HepG2 (cell line): ENCODE results near the gene PRKCSH. TPM values are rescaled to one million over a fixed set of nuclear protein-coding genes. Genes with fewer than 3 reads are reported as not detected.
A peak's percentile ranks its signal among the peaks of the same experiment; 100 is the strongest.

Source experiments
- ARNT ChIP-seq: fragments of 450-650 bp; IDR thresholded peaks from 2 replicates; pipeline ENCODE4 v1.6.1; 2017
- BCL6 ChIP-seq: IDR thresholded peaks from 2 replicates; pipeline ENCODE4 v1.6.1; 2016; ENCODE audit warnings: missing genetic modification reagents, missing compliant biosample characterization
- BORCS8-MEF2B ChIP-seq: sonication (generic); formaldehyde crosslinking; IDR thresholded peaks from 2 replicates; pipeline ENCODE4 v1.8.0; 2022; ENCODE audit warnings: mild to moderate bottlenecking, missing genetic modification reagents
- DR1 ChIP-seq: sonication (generic); formaldehyde crosslinking; IDR thresholded peaks from 2 replicates; pipeline ENCODE4 v1.8.0; 2021; ENCODE audit warnings: mild to moderate bottlenecking, missing genetic modification reagents, inconsistent platforms
- ETV6 ChIP-seq: sonication (generic); formaldehyde crosslinking; conservative IDR thresholded peaks from 2 replicates; pipeline ENCODE4 v1.4.0; 2020; ENCODE audit warnings: missing genetic modification reagents
- GABPA ChIP-seq, 2 experiments: IDR thresholded peaks; 2 replicates each; pipeline ENCODE4 v1.6.1; 2011 to 2016; ENCODE audit warnings: low read depth in 2 of 2, low read length in 1 of 2, missing biosample characterization in 1 of 2, missing genetic modification characterization in 1 of 2
- NR3C1 ChIP-seq: sonication (generic); formaldehyde crosslinking; IDR thresholded peaks from 2 replicates; pipeline ENCODE4 v1.4.0; 2020; ENCODE audit warnings: missing genetic modification reagents
- RNF2 ChIP-seq: fragments of 450-650 bp; conservative IDR thresholded peaks from 2 replicates; pipeline ENCODE4 v1.6.1; 2016; ENCODE audit warnings: low read depth
- SOX5 ChIP-seq: IDR thresholded peaks from 2 replicates; pipeline ENCODE4 v1.6.1; 2016; ENCODE audit warnings: borderline replicate concordance
- SSRP1 ChIP-seq: IDR thresholded peaks from 2 replicates; pipeline ENCODE4 v1.6.1; 2016; ENCODE audit warnings: control low read depth
- ZBTB21 ChIP-seq: sonication (generic); formaldehyde crosslinking; IDR thresholded peaks from 2 replicates; pipeline ENCODE4 v1.4.0; 2020; ENCODE audit warnings: missing genetic modification reagents
- ZEB1 ChIP-seq: IDR thresholded peaks from 2 replicates; pipeline ENCODE4 v1.6.1; 2012; ENCODE audit warnings: mild to moderate bottlenecking, low read depth, inconsistent platforms; ENCODE audit not compliant: insufficient replicate concordance
- ZNF121 ChIP-seq: sonication (generic); formaldehyde crosslinking; IDR thresholded peaks from 2 replicates; pipeline ENCODE4 v1.5.0; 2020; ENCODE audit warnings: mild to moderate bottlenecking, missing genetic modification reagents
- ZNF24 ChIP-seq: fragments of 450-650 bp; IDR thresholded peaks from 2 replicates; pipeline ENCODE4 v1.6.1; 2017; ENCODE audit warnings: antibody characterized with exemption, mild to moderate bottlenecking
- ZNF292 ChIP-seq: sonication (generic); formaldehyde crosslinking; IDR thresholded peaks from 2 replicates; pipeline ENCODE4 v1.8.1; 2022; ENCODE audit warnings: mild to moderate bottlenecking, low read depth, missing genetic modification reagents, borderline replicate concordance
- ZNF446 ChIP-seq: sonication (generic); formaldehyde crosslinking; IDR thresholded peaks from 2 replicates; pipeline ENCODE4 v1.5.0; 2020; ENCODE audit warnings: mild to moderate bottlenecking, missing genetic modification reagents
- ZNF598 ChIP-seq: sonication (generic); formaldehyde crosslinking; IDR thresholded peaks from 2 replicates; pipeline ENCODE4 v1.5.1; 2020; ENCODE audit warnings: mild to moderate bottlenecking, missing genetic modification reagents, borderline replicate concordance
- ZSCAN9 ChIP-seq: IDR thresholded peaks from 2 replicates; pipeline ENCODE4 v1.6.1; 2016; ENCODE audit warnings: borderline replicate concordance
- polyA plus RNA-seq, 8 experiments: library from polyadenylated mRNA; depleted of rRNA in 3 of 8; stranded (reverse) in 7 of 8; unstranded in 1 of 8; fragments of >200 nt; fragmentation: Illumina TruSeq in 4 of 8; extraction: Trizol in 4 of 8; gene quantifications; 2 replicates each; pipeline versions ENCODE4 v1.2.1 to v1.2.3, GENCODE V29; 2011 to 2016; ENCODE audit warnings: low read depth in 4 of 8, missing spikeins in 1 of 8, mixed read lengths in 1 of 8; ENCODE audit not compliant: insufficient read depth in 1 of 8
- total RNA-seq, 5 experiments: library from RNA; depleted of rRNA; stranded (reverse); fragments of >200 nt; fragmentation: Illumina TruSeq; extraction: Trizol; gene quantifications; 2 replicates each; pipeline ENCODE4 v1.2.3, GENCODE V29; 2016; ENCODE audit warnings: low read depth in 1 of 5
- TF ChIP-seq, protein P1 (sequence below): sonication (generic); formaldehyde crosslinking; IDR thresholded peaks from 2 replicates; pipeline ENCODE4 v1.5.0; 2020; ENCODE audit warnings: missing genetic modification reagents
- TF ChIP-seq, protein P2 (sequence below): sonication (generic); formaldehyde crosslinking; IDR thresholded peaks from 2 replicates; pipeline ENCODE4 v1.4.0; 2020; ENCODE audit warnings: low read depth, mild to moderate bottlenecking, missing genetic modification reagents
- TF ChIP-seq, protein P3 (sequence below): sonication (generic); formaldehyde crosslinking; IDR thresholded peaks from 2 replicates; pipeline ENCODE4 v1.5.0; 2020; ENCODE audit warnings: missing genetic modification reagents
- TF ChIP-seq, protein P4 (sequence below): sonication (generic); formaldehyde crosslinking; IDR thresholded peaks from 2 replicates; pipeline ENCODE4 v1.4.0; 2020; ENCODE audit warnings: missing genetic modification reagents; ENCODE audit errors: not compliant biosample characterization
- TF ChIP-seq, protein P5 (sequence below): sonication (generic); formaldehyde crosslinking; IDR thresholded peaks from 2 replicates; pipeline ENCODE4 v1.4.0; 2020; ENCODE audit warnings: mild to moderate bottlenecking, missing genetic modification reagents

Gene PRKCSH
- total and polyA plus RNA-seq, 2 of the 13 experiments (the other 11 are each of a cell fraction or from before 2014, with no cell fraction given) = 85.1 to 125 TPM

DNA sequence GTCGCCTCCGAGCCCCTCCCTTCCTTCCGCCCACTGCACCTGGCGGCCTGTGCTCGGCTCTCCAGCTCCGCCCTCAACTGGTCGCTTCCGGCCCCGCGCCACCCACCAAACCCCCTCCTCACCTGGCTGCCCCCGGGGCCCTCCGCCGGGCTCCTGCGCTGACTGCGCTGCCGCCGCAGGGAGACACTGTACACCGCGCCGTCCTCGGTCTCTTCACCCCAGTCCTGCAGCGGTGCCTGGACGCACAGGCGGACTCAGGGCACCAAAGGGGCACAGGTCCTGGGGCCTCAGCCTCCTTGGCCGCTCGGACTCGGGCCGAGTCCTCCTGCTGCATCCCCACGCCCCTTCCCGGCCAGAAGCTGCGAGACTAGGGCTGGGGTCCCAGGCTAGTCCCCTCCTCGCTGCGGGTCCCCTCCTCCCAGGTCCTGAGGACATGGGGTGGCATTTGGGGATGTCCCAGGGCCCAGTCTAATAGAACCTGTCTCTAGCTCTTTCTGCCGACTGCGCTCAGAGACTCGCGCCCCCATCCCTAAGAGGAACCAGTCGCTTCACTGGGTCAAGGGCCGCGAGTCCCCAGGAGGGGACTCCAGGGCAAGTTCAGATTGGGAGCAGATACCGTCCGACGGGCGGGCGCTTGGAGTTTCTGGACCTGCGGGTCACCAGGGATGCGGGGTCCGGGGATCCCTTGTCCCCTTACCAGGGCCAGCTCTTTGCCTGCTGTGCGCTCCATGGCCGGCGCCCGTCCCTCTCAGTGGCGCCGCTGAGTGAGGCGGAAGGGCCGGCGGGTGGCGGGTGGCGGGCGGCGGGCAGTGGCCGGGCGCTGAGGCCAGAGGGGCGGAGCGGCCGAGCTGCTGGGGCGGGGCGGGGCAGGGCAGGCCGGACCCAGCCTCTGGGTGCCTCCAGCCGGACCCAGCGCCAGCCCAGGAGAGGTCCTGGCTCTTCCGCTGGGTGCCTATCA, 16.6 kb upstream of the PRKCSH start, which contains the start of gene RGL3 (continued):
- TF ChIP-seq, protein P1, sequence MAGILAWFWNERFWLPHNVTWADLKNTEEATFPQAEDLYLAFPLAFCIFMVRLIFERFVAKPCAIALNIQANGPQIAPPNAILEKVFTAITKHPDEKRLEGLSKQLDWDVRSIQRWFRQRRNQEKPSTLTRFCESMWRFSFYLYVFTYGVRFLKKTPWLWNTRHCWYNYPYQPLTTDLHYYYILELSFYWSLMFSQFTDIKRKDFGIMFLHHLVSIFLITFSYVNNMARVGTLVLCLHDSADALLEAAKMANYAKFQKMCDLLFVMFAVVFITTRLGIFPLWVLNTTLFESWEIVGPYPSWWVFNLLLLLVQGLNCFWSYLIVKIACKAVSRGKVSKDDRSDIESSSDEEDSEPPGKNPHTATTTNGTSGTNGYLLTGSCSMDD = no peak
- TF ChIP-seq, protein P2, sequence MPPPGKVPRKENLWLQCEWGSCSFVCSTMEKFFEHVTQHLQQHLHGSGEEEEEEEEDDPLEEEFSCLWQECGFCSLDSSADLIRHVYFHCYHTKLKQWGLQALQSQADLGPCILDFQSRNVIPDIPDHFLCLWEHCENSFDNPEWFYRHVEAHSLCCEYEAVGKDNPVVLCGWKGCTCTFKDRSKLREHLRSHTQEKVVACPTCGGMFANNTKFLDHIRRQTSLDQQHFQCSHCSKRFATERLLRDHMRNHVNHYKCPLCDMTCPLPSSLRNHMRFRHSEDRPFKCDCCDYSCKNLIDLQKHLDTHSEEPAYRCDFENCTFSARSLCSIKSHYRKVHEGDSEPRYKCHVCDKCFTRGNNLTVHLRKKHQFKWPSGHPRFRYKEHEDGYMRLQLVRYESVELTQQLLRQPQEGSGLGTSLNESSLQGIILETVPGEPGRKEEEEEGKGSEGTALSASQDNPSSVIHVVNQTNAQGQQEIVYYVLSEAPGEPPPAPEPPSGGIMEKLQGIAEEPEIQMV = no peak
- TF ChIP-seq RNF2 = no peak
- peak; percentile 52; the same call in 1 of the 2 replicates for TF ChIP-seq ZNF121 (CRISPR knock-in tag)
- 0 out of 2 replicates have a peak, but pooled peaks have one; percentile 59 for TF ChIP-seq ZNF598
- TF ChIP-seq BCL6 (CRISPR knock-in tag) = 0 out of 2 replicates have a peak, but pooled peaks have one; percentile 3
- TF ChIP-seq DR1 (CRISPR knock-in tag) = no peak
- TF ChIP-seq BORCS8-MEF2B (CRISPR knock-in tag) = no peak
- no peak for TF ChIP-seq ZNF292 (CRISPR knock-in tag)
- TF ChIP-seq SSRP1 (CRISPR knock-in tag) = no peak
- TF ChIP-seq GABPA (IDR thresholded peaks at IDR 0.05; ENCODE audit: low read depth, low read length) = peak; percentile 27
- TF ChIP-seq GABPA (CRISPR knock-in tag; IDR thresholded peaks at IDR 0.05; ENCODE audit: low read depth) = peak; percentile 51; the same call in 1 of the 2 replicates
- no peak for TF ChIP-seq SOX5 (CRISPR knock-in tag)
- no peak for TF ChIP-seq NR3C1
- TF ChIP-seq ZNF24 = no peak
- TF ChIP-seq ZEB1 = no peak
- TF ChIP-seq ZBTB21 = no peak
- TF ChIP-seq, protein P3, sequence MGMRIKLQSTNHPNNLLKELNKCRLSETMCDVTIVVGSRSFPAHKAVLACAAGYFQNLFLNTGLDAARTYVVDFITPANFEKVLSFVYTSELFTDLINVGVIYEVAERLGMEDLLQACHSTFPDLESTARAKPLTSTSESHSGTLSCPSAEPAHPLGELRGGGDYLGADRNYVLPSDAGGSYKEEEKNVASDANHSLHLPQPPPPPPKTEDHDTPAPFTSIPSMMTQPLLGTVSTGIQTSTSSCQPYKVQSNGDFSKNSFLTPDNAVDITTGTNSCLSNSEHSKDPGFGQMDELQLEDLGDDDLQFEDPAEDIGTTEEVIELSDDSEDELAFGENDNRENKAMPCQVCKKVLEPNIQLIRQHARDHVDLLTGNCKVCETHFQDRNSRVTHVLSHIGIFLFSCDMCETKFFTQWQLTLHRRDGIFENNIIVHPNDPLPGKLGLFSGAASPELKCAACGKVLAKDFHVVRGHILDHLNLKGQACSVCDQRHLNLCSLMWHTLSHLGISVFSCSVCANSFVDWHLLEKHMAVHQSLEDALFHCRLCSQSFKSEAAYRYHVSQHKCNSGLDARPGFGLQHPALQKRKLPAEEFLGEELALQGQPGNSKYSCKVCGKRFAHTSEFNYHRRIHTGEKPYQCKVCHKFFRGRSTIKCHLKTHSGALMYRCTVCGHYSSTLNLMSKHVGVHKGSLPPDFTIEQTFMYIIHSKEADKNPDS (CRISPR knock-in tag) = no peak
- TF ChIP-seq, protein P4, sequence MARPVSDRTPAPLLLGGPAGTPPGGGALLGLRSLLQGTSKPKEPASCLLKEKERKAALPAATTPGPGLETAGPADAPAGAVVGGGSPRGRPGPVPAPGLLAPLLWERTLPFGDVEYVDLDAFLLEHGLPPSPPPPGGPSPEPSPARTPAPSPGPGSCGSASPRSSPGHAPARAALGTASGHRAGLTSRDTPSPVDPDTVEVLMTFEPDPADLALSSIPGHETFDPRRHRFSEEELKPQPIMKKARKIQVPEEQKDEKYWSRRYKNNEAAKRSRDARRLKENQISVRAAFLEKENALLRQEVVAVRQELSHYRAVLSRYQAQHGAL = no peak
- no peak for TF ChIP-seq ETV6 (CRISPR knock-in tag)
- TF ChIP-seq ARNT = no peak
- TF ChIP-seq, protein P5, sequence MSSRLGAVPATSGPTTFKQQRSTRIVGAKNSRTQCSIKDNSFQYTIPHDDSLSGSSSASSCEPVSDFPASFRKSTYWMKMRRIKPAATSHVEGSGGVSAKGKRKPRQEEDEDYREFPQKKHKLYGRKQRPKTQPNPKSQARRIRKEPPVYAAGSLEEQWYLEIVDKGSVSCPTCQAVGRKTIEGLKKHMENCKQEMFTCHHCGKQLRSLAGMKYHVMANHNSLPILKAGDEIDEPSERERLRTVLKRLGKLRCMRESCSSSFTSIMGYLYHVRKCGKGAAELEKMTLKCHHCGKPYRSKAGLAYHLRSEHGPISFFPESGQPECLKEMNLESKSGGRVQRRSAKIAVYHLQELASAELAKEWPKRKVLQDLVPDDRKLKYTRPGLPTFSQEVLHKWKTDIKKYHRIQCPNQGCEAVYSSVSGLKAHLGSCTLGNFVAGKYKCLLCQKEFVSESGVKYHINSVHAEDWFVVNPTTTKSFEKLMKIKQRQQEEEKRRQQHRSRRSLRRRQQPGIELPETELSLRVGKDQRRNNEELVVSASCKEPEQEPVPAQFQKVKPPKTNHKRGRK (CRISPR knock-in tag) = no peak
- TF ChIP-seq ZSCAN9 (CRISPR knock-in tag) = no peak
- no peak for TF ChIP-seq ZNF446 (CRISPR knock-in tag)
